GM08714 (cell line): ENCODE results near the gene ENTPD1.

ENCODE experiments used
- H3K4me3 ChIP-seq: fragments of 200-500 bp; sonication (Bioruptor generic); 2 replicates; pipeline ENCODE4 v1.5.1; 2014; ENCODE audit warnings: mild to moderate bottlenecking, low read length, inconsistent platforms
- ZNF274 ChIP-seq: IDR thresholded peaks from 2 replicates; pipeline ENCODE4 v1.6.1; 2012; ENCODE audit warnings: mild to moderate bottlenecking, low read depth, low read length

Gene ENTPD1

GRCh38 chr10:95819620-95820329, 63.8 kb downstream of the ENTPD1 start:
- TF ChIP-seq ZNF274 = no peak
- peak overlapping the region; percentile 31; the same call in 1 of the 2 replicates for H3K4me3 ChIP-seq

DNA sequence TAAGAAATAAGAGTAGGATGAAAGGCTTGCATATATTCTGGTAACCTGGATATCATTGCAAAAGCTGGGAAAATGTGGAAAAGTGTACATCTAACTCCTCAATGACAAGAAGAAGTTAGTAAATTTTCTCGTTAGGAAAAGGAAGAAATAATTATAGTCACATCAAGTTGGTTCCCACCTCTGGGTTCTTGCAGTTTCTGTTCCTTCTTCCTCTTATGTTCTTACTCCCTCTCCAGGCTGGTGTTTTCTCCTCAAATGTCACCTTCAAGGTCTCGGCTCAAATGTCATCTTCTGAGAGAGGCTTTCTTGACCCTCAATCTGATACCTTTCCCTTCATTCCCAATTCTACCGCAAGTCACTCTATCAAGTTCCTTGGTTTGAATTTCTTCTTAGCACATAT, 64.4 kb downstream of the ENTPD1 start:
- TF ChIP-seq ZNF274 = no peak
- no peak overlapping the region for H3K4me3 ChIP-seq

DNA sequence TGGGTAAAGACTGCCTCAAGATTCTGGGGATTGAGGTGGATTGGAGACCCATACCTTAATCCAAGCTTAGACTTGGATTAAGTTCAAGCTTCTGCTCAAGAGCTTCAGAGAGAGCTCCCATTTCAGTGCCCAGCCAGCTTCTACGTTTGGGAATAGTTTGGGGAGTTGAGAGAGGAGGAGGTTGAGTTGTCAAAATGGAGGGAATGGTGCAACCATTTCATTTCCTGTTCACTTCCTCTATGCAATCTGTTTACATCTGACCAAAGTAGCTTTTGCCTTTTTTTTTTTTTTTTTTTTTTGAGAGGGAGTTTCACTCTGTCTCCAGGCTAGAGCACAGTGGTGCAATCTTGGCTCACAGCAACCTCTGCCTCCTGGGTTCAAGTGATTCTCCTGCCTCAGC, 65.8 kb downstream of the ENTPD1 start:
- no peak overlapping the region for H3K4me3 ChIP-seq
- no peak for TF ChIP-seq ZNF274

GRCh38 chr10:95830044-95830443, 74.1 kb downstream of the ENTPD1 start:
- H3K4me3 ChIP-seq = no peak overlapping the region
- TF ChIP-seq ZNF274 = no peak

DNA sequence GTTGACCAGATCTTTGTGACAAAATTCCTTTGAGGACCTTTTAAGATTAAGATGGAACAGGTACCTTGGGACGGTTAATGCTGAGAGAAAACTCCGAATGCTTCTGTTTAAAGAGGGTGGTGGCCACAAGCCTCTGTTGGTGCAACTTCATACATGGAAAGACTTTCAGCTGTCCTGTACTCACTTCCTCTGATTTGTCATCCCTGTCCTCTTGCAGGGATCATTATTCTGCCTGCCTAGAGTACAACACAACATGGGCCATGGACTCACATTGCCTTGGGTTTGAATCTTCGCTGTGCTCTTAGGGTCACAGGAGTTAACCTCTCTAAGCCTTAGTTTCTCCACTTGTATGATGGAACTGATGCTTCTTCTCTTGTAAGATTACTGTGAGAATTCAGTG, 75.1 kb downstream of the ENTPD1 start:
- no peak overlapping the region; the same call in 1 of the 2 replicates for H3K4me3 ChIP-seq
- no peak for TF ChIP-seq ZNF274

- no peak for TF ChIP-seq ZNF274
- H3K4me3 ChIP-seq = no peak overlapping the region; the same call in 1 of the 2 replicates
Measured at GRCh38 chr10:95831515-95831914, 75.6 kb downstream of the ENTPD1 start.

DNA sequence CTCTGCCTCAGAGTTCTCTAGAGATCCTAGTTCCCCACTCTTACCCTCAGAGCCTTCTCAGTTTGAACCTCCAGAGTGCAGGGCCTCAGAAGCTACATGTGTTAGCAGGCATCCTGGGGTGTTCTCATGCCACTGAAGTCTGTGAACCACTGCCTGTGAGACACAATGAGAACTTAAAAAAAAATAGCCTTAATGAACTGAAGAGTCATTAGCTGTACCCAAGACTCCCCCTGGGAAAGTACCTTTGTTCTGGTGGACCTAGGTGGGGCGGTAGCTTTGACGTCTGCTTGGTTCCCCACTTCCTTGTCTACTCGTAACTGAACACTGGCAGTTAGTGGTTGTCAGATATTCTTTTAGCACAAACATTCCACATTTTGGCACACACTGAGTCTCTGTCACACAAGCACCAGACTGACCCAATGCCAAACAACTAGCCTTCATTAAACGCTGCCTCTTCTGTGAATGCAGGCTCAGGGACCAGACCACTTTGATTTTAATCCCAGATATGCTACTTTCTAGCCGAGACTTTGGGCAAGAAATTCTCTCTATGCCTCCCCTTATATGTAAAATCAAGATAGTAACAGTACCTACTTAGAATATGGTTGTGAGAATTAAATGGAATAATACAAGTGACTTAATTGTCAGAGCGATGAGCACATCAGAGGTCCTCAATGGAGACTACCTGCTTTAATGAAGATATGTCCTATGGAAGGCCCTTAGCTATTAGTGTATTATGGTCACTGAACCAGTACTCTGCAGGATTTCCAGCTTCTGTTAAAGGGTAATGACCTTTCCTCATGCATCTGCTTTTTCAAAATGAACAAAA, 76.5 kb downstream of the ENTPD1 start:
- H3K4me3 ChIP-seq = no peak overlapping the region; the same call in 1 of the 2 replicates
- TF ChIP-seq ZNF274 = no peak

GRCh38 chr10:95833042-95833610, 77.2 kb downstream of the ENTPD1 start:
- no peak overlapping the region for H3K4me3 ChIP-seq
- TF ChIP-seq ZNF274 = no peak

DNA sequence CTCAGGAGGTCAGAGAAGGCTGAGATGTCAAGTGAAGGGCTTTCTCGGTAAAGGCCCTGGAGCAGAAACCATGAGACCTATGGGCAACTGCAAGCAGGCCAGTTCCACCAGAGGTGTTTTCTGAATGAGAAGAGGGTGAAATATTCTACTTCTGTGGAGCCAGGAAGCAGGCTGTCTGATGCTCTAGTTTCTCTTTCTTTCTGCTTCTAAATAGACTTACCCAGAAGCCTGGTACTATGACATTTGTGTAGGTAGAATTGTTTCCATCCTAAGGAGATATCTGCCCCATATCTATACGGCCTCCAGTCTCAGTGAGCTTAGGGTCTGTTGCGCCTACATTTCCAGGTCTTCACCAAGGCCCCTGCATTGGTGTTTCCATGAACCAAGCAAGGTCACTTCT, 78.4 kb downstream of the ENTPD1 start:
- TF ChIP-seq ZNF274 = no peak
- H3K4me3 ChIP-seq = no peak overlapping the region; the same call in 1 of the 2 replicates

DNA sequence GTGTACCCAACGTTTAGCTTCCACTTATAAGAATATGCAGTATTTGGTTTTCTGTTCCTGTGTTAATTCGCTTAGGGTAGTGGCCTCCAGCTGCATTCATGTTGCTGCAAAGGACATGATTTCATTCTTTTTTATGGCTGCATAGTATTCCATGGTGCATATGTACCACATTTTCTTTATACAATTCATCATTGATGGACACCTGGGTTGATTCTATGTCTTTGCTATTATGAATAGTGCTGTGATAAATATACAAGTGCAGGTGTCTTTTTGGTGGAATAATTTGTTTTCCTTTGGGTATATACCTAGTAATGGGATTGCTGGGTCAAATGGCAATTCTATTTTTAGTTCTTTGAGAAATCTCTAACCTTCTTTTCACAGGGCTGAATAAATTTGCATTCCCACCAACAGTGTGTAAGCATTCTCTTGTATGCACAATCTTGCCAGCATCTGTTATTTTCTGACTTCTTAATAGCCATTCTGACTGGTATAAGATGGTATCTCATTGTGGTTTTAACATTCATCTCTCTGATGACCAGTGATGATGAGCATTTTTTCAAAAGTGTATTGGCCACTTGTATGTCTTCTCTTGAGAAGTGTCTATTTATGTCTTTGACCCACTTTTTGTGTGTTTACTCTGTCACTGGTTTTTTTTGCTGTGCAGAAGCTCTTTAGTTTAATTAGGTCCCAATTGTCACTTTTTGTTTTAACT, 79.3 kb downstream of the ENTPD1 start:
- H3K4me3 ChIP-seq = no peak overlapping the region
- no peak for TF ChIP-seq ZNF274

GRCh38 chr10:95835911-95836310, 79.9 kb downstream of the ENTPD1 start:
- no peak overlapping the region for H3K4me3 ChIP-seq
- no peak for TF ChIP-seq ZNF274

DNA sequence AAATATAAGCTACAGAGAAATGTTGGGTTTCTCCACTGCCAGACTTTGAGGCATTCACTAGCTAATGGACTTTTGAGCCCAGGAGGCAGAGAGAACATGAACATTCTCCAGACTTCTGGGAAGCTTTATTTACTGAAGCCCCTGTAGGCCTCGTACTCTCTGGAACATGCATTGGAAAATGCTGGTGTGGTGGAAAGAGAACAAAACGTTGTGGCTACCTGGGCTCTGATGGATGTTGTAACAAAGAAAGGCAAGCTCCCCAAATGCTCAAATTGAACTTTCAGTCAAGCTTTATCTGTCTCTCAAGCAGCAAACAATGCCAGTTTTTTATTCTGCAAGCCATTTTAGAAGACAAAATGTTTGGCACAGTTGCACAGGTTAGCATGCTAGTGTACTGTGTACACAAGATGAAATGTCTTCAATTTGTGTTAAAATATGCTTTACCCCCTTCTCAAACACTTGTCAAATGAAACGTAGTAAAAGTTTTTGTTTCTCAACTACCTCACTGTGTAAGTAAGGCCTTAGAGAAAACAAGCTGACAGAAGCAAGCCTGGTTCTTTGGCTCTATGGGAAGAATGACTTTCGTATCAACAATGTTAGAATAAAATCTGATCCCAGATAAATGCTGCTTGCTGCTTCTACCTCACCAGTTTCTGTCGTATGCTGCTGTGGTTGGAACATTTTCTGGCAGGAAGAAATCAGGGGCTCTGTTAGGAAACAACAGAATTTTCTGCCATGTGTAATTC, 80.8 kb downstream of the ENTPD1 start:
- H3K4me3 ChIP-seq = peak overlapping the region; percentile 33; the same call in 1 of the 2 replicates
- TF ChIP-seq ZNF274 = no peak

DNA sequence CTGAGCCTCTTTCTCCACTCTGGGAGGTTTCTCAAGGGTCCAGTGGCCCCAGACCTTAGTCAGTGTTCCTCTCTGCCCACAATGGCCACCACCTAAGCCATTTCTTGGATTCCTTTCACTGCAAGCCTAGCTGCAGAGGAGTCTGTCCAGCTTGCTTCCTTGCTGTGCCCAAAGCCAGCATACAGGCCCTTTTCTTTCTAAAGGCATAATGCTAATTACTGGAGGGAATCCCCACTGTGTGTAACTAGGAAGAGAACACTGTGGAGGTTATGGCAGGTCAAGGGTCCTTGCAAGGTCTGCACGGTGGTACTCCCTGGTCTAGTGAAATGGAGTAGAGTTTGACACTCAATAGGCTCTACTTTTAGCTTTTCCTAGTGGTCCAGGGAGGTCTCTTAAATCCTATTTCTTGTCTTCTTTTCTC, 81.4 kb downstream of the ENTPD1 start:
- no peak for TF ChIP-seq ZNF274
- peak overlapping the region; percentile 33; the same call in 1 of the 2 replicates for H3K4me3 ChIP-seq
